PFSK-1 (cell line): Measurements from ENCODE around the gene RAB38.

Experiments used
- FOXP2 ChIP-seq: optimal IDR thresholded peaks from 2 replicates; pipeline ENCODE3; 2011; ENCODE audit warnings: borderline replicate concordance, control low read depth, inconsistent platforms; ENCODE audit not compliant: insufficient read depth; ENCODE audit errors: extremely low read length, extremely low read depth
- POLR2AphosphoS5 ChIP-seq: IDR thresholded peaks from 2 replicates; pipeline ENCODE4 v1.6.1; 2012; ENCODE audit warnings: low read depth, mild to moderate bottlenecking, control low read depth, low read length, moderate library complexity
- REST ChIP-seq, 2 experiments: IDR thresholded peaks; 2 replicates each; pipeline versions ENCODE4 v1.6.1 to v1.8.0; 2011 to 2012; ENCODE audit warnings: low read depth in 2 of 2, low read length in 2 of 2, control low read depth in 1 of 2, inconsistent platforms in 1 of 2, mild to moderate bottlenecking in 1 of 2, moderate library complexity in 1 of 2; ENCODE audit not compliant: insufficient read depth in 1 of 2
- SIN3A ChIP-seq: IDR thresholded peaks from 2 replicates; pipeline ENCODE4 v1.6.1; 2012; ENCODE audit warnings: mild to moderate bottlenecking, low read length, moderate library complexity, borderline replicate concordance; ENCODE audit not compliant: insufficient read depth
- TAF1 ChIP-seq: IDR thresholded peaks from 2 replicates; pipeline ENCODE4 v1.6.1; 2012; ENCODE audit warnings: low read length, control low read depth, borderline replicate concordance; ENCODE audit not compliant: insufficient read depth

The RAB38 gene

DNA sequence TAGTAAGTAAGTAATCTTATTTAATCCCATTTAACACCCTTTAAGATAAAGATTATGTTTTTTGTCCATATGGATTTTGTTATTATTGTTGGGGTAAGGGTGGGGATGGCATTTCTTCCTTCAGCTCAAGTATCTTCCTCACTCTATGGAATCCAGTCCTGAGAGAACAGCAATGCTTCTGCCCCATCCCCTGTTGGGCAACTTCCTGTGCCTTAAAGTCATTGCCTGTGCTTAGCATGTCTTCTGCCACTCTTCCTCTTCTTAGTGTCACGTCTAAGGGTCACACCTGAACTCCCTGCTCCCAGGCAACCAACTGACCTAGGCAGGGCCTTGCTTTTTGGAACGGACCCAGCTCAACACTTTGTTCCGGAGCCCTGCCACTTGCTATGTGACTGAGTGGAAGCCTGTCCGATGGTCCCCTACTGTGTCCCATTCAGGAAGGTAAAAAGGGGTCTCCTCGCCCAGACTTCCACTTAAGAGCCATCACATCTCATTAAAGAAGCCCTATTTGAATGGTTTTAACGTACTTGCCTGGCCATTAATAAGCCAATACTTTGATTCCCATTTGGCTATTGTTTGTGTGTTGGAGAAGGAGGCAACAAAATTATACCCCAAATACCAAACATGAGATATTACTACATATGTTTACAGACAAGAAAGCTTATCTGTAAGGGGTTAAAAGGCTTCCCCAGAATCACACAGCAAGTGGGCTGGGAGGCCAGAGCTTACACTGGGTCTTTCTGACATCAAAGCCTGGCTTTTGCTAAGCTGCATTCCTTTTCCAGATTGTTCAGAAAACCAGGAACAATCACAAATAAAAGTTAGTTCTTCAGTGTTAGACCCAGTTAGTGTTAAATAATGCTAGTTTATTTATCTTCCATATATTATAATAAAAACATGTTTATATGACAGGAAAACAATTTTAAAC is 59.2 kb downstream of the RAB38 start:
- TF ChIP-seq POLR2AphosphoS5 (no peak), FOXP2 (no peak), REST (IDR thresholded peaks at IDR 0.05; ENCODE audit: insufficient read depth in 1 of 2, low read depth in 2 of 2, low read length in 2 of 2) (no peak), TAF1 (no peak), SIN3A (no peak)

GRCh38 chr11:88114486-88115045 is 60.7 kb downstream of the RAB38 start:
- TF ChIP-seq TAF1 (no peak), REST (IDR thresholded peaks at IDR 0.05; ENCODE audit: insufficient read depth in 1 of 2, low read depth in 2 of 2, low read length in 2 of 2) (no peak), FOXP2 (no peak), SIN3A (no peak), POLR2AphosphoS5 (no peak)

DNA sequence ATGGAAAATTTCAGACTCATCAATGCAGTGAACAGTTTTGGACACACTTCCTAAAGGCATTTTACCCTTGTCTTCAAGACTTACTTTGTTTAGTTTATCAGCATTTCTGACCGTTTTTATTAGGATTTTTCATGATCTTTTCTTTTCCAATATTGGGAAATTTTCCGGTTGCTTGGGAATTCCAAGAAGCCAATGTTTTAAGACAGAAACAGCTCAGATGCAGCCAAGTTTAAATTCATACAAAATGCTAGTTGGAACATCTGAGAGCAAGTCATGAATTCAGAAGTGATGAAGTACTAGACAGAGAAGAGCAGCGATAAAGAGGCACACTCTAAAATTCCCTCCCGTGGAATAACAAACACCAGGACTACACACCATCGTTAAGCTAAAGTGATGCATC is 68.6 kb downstream of the RAB38 start:
- TF ChIP-seq TAF1: no peak
- TF ChIP-seq POLR2AphosphoS5: no peak
- no peak for TF ChIP-seq SIN3A
- no peak for TF ChIP-seq REST (IDR thresholded peaks at IDR 0.05; ENCODE audit: insufficient read depth in 1 of 2, low read depth in 2 of 2, low read length in 2 of 2)
- no peak for TF ChIP-seq FOXP2

DNA sequence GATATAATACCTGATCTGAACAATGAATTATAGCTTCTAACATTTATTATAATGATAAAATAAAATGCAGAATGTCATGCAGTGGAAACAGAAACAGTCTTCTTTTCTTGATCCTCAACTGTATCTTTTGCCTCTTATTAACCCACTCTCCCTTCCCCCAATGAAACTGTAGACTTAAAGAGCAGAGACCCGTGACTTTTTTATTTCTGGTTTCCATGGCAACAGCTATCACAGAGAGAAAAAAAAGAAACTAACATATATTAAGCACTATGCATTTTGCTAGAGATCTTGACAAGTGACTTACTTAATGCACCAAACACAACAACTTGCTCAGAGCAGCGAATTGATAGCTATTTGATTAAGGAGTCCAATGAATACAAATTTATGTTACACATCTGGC is 69.3 kb downstream of the RAB38 start:
- no peak for TF ChIP-seq REST (IDR thresholded peaks at IDR 0.05; ENCODE audit: insufficient read depth in 1 of 2, low read depth in 2 of 2, low read length in 2 of 2)
- TF ChIP-seq FOXP2: no peak
- no peak for TF ChIP-seq TAF1
- TF ChIP-seq SIN3A: no peak
